Measurements from ENCODE around the gene SFI1.
"Not testable (repeated sequence)": the region's sequence is repeated elsewhere in the genome, so short reads cannot be mapped to it uniquely, and the experiment has no call there.

The SFI1 gene

DNA sequence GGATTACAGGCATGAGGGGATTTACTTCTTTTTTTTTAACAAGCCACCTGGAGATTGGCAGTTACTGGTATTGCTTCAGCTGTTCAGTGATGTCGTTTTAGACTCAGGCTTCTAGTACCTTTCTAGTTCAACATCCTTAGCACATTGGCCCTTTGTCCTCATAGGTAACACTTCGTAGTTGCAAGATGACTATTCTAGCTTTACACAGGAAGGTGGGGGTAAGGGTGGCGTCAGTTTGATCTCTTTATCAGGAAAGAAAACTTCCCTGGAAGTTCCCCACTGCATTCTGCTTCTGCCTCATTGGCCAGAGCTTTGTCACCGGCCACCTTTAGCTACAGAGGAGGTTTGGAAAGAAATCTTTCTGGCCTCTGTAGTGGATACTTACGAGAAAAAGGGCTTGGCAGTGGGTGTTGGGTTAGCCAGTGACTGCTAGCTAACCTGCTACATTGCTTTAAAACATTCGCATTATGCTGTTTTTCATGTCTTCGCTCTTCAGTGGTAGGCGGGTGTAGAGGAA, 40.7 kb downstream of the SFI1 start:
- Histone ChIP-seq H3K9me2 (replicated peaks; ENCODE audit: low read depth, low read length) (no peaks in the 10 kb centered on the region), H3K27me3 (ENCODE audit: insufficient read depth, low read length, poor library complexity, severe bottlenecking) (no peaks in the 10 kb centered on the region), H3K9ac (ENCODE audit: low read depth, low read length, poor library complexity, severe bottlenecking) (no peak overlapping the region), H2AFZ (ENCODE audit: low read length) (no peak overlapping the region), H3K36me3 (ENCODE audit: insufficient read depth, low read length) (peaks cover 12% of the 10 kb centered on the region; the same call in 1 of the 2 replicates), H4K20me1 (ENCODE audit: insufficient read depth, low read length, poor library complexity, severe bottlenecking) (no peaks in the 10 kb centered on the region), H3K4me2 (ENCODE audit: low read depth, low read length, poor library complexity, severe bottlenecking) (no peak overlapping the region), H3F3A (ENCODE audit: low read depth) (no peaks in the 10 kb centered on the region), H3K9me3 (ENCODE audit: insufficient read depth, low read depth, low read length) (no peaks in the 10 kb centered on the region), H3K79me2 (ENCODE audit: insufficient read depth, low read length) (no peaks in the 10 kb centered on the region), H3K4me1 (ENCODE audit: insufficient read depth, low read length, poor library complexity, severe bottlenecking) (no peaks in the 10 kb centered on the region), H3K4me3 (ENCODE audit: low read length, poor library complexity, severe bottlenecking) (no peak overlapping the region)
- TF ChIP-seq, protein P1, sequence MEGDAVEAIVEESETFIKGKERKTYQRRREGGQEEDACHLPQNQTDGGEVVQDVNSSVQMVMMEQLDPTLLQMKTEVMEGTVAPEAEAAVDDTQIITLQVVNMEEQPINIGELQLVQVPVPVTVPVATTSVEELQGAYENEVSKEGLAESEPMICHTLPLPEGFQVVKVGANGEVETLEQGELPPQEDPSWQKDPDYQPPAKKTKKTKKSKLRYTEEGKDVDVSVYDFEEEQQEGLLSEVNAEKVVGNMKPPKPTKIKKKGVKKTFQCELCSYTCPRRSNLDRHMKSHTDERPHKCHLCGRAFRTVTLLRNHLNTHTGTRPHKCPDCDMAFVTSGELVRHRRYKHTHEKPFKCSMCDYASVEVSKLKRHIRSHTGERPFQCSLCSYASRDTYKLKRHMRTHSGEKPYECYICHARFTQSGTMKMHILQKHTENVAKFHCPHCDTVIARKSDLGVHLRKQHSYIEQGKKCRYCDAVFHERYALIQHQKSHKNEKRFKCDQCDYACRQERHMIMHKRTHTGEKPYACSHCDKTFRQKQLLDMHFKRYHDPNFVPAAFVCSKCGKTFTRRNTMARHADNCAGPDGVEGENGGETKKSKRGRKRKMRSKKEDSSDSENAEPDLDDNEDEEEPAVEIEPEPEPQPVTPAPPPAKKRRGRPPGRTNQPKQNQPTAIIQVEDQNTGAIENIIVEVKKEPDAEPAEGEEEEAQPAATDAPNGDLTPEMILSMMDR (conservative IDR thresholded peaks at IDR 0.05; ENCODE audit: low read length): no peak
- TF ChIP-seq EZH2phosphoT487 (IDR thresholded peaks at IDR 0.05; ENCODE audit: borderline replicate concordance): no peak

DNA sequence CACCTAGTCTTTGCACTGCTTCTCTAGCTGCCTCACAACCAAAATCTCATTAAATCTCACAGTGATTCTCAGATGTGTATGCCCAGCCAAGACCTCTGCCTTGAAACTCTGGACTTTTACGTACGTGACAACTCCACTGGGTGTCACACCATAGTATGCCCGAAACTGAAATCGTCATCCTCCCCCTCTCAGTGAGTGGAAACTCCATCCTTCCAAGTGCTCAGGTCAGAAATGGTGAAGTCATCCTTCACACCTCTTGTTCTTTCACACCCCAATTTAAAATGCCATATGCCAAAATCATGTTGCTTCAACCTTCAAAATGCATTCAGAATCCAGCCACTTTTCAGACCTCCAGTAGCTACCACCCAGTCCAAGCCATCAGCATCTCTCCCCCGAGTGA, 42.5 kb downstream of the SFI1 start:
- Histone ChIP-seq H2AFZ (ENCODE audit: low read length) (no peak overlapping the region), H3K4me2 (ENCODE audit: low read depth, low read length, poor library complexity, severe bottlenecking) (no peak overlapping the region), H3K9me3 (ENCODE audit: insufficient read depth, low read depth, low read length) (no peaks in the 10 kb centered on the region), H4K20me1 (ENCODE audit: insufficient read depth, low read length, poor library complexity, severe bottlenecking) (no peaks in the 10 kb centered on the region), H3K4me3 (ENCODE audit: low read length, poor library complexity, severe bottlenecking) (no peak overlapping the region), H3K79me2 (ENCODE audit: insufficient read depth, low read length) (no peaks in the 10 kb centered on the region), H3F3A (ENCODE audit: low read depth) (no peaks in the 10 kb centered on the region), H3K4me1 (ENCODE audit: insufficient read depth, low read length, poor library complexity, severe bottlenecking) (no peaks in the 10 kb centered on the region), H3K9me2 (replicated peaks; ENCODE audit: low read depth, low read length) (no peaks in the 10 kb centered on the region), H3K36me3 (ENCODE audit: insufficient read depth, low read length) (peaks cover 12% of the 10 kb centered on the region; the same call in 1 of the 2 replicates), H3K9ac (ENCODE audit: low read depth, low read length, poor library complexity, severe bottlenecking) (no peak overlapping the region), H3K27me3 (ENCODE audit: insufficient read depth, low read length, poor library complexity, severe bottlenecking) (no peaks in the 10 kb centered on the region)
- no peak for TF ChIP-seq EZH2phosphoT487 (IDR thresholded peaks at IDR 0.05; ENCODE audit: borderline replicate concordance)
- TF ChIP-seq, protein P1 (conservative IDR thresholded peaks at IDR 0.05; ENCODE audit: low read length): no peak

DNA sequence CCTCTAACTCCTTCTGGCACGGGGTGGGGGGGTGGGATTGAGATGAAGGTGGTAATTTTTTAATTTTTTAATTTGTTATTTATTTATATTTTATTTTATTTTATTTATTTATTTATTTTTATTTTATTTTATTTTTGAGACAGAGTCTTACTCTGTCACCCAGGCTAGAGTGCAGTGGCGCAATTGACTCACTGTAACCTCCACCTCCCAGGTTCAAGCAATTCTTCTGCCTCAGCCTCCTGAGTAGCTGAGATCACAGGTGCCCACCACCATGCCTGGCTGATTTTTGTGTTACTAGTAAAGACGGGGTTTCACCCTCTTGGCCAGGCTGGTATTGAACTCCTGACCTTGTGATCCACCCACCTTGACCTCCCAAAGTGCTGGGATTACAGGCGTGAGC, 43.8 kb downstream of the SFI1 start:
- H3K9me2 ChIP-seq (replicated peaks; ENCODE audit: low read depth, low read length); H3K27me3 ChIP-seq (ENCODE audit: insufficient read depth, low read length, poor library complexity, severe bottlenecking); H2AFZ ChIP-seq (ENCODE audit: low read length); H3K4me3 ChIP-seq (ENCODE audit: low read length, poor library complexity, severe bottlenecking); H3K4me2 ChIP-seq (ENCODE audit: low read depth, low read length, poor library complexity, severe bottlenecking); H3K9me3 ChIP-seq (ENCODE audit: insufficient read depth, low read depth, low read length); H3K79me2 ChIP-seq (ENCODE audit: insufficient read depth, low read length); H3K9ac ChIP-seq (ENCODE audit: low read depth, low read length, poor library complexity, severe bottlenecking); H3K4me1 ChIP-seq (ENCODE audit: insufficient read depth, low read length, poor library complexity, severe bottlenecking); H4K20me1 ChIP-seq (ENCODE audit: insufficient read depth, low read length, poor library complexity, severe bottlenecking); H3F3A ChIP-seq (ENCODE audit: low read depth): not testable (repeated sequence)
- peaks cover 12% of the 10 kb centered on the region; the same call in 1 of the 2 replicates for H3K36me3 ChIP-seq (ENCODE audit: insufficient read depth, low read length)

DNA sequence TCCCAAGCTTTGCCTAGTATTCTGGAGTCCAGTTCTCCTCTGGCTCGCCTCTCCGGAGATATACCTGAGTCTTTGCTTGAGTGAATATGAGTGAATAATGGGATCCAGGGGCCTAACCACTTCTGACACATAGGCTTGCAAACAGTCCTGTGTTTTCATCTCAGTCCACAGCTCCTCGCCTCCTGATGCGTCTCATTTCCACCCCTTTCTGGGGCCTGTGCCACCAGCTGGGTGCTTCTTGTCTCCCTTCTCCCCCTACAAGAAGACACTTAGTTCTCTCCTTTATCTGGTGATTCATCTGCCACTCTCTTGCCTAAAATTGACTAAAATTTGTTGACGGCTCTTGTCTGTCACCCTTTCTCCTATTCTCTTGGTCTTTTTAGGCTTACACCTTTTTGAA, 44.6 kb downstream of the SFI1 start:
- H3K36me3 ChIP-seq (ENCODE audit: insufficient read depth, low read length): peaks cover 12% of the 10 kb centered on the region; the same call in 1 of the 2 replicates
- H3K9me3 ChIP-seq (ENCODE audit: insufficient read depth, low read depth, low read length): no peaks in the 10 kb centered on the region
- no peaks in the 10 kb centered on the region for H3K79me2 ChIP-seq (ENCODE audit: insufficient read depth, low read length)
- H3K4me2 ChIP-seq (ENCODE audit: low read depth, low read length, poor library complexity, severe bottlenecking): no peak overlapping the region
- H4K20me1 ChIP-seq (ENCODE audit: insufficient read depth, low read length, poor library complexity, severe bottlenecking): no peaks in the 10 kb centered on the region
- H3K9ac ChIP-seq (ENCODE audit: low read depth, low read length, poor library complexity, severe bottlenecking): no peak overlapping the region
- no peaks in the 10 kb centered on the region for H3F3A ChIP-seq (ENCODE audit: low read depth)
- no peaks in the 10 kb centered on the region for H3K4me1 ChIP-seq (ENCODE audit: insufficient read depth, low read length, poor library complexity, severe bottlenecking)
- no peak for TF ChIP-seq EZH2phosphoT487 (IDR thresholded peaks at IDR 0.05; ENCODE audit: borderline replicate concordance)
- TF ChIP-seq, protein P1 (conservative IDR thresholded peaks at IDR 0.05; ENCODE audit: low read length): no peak
- no peaks in the 10 kb centered on the region for H3K27me3 ChIP-seq (ENCODE audit: insufficient read depth, low read length, poor library complexity, severe bottlenecking)
- H3K9me2 ChIP-seq (replicated peaks; ENCODE audit: low read depth, low read length): no peaks in the 10 kb centered on the region
- H3K4me3 ChIP-seq (ENCODE audit: low read length, poor library complexity, severe bottlenecking): no peak overlapping the region
- no peak overlapping the region for H2AFZ ChIP-seq (ENCODE audit: low read length)

All from Loucy (cell line).